Liver (tissue), 3 donors: ENCODE results near the gene CECR2.

Experiments
- ATF3 ChIP-seq: IDR thresholded peaks from 2 replicates; pipeline ENCODE4 v1.6.1; 2016; ENCODE audit warnings: antibody characterized with exemption
- CTCF ChIP-seq: fragments of 150-350 bp; IDR thresholded peaks from 2 replicates; pipeline ENCODE4 v1.5.1; 2017; ENCODE audit warnings: improper control_type of control experiment, low read depth, low read length; ENCODE audit not compliant: missing input control
- EGR1 ChIP-seq, 2 donors: IDR thresholded peaks; 2 replicates each; pipeline ENCODE4 v1.6.1; 2016 to 2018; ENCODE audit warnings: antibody characterized with exemption in 2 of 2, low read depth in 2 of 2
- MAX ChIP-seq: IDR thresholded peaks from 2 replicates; pipeline ENCODE4 v1.6.1; 2016; ENCODE audit warnings: antibody characterized with exemption
- RAD21 ChIP-seq, 2 donors: IDR thresholded peaks; 2 replicates each; pipeline ENCODE4 v1.6.1; 2016; ENCODE audit warnings: antibody characterized with exemption in 2 of 2, mild to moderate bottlenecking in 2 of 2
- SP1 ChIP-seq: IDR thresholded peaks from 2 replicates; pipeline ENCODE4 v1.6.1; 2018; ENCODE audit warnings: antibody characterized with exemption, mild to moderate bottlenecking
- TAF1 ChIP-seq: conservative IDR thresholded peaks from 2 replicates; pipeline ENCODE4 v1.6.1; 2016; ENCODE audit warnings: antibody characterized with exemption, mild to moderate bottlenecking
- YY1 ChIP-seq: IDR thresholded peaks from 2 replicates; pipeline ENCODE4 v1.6.1; 2016; ENCODE audit warnings: antibody characterized with exemption, mild to moderate bottlenecking
- donor health status: healthy.
- donor health status: healthy.

GRCh38 chr22:17549655-17550054, 180.4 kb downstream of the CECR2 start:
- TF ChIP-seq MAX (no peak), CTCF (no peak), SP1 (no peak), TAF1 (no peak), RAD21 (IDR thresholded peaks at IDR 0.05) (no peak), YY1 (no peak), EGR1 (IDR thresholded peaks at IDR 0.05; ENCODE audit: low read depth in 2 of 2) (no peak), ATF3 (no peak)
